Panc1 (cell line): Measurements from ENCODE around the gene PCGF1. TPM values are rescaled to one million over a fixed set of nuclear protein-coding genes. Genes with fewer than 3 reads are reported as not detected.
A peak's percentile ranks its signal among the peaks of the same experiment; 100 is the strongest.

Experiments
- ATAC-seq: fragments of 200-7000 bp; cut with Tn5 transposase; 2 replicates; pipeline ENCODE4 v1.9.1; 2020; ENCODE audit warnings: mild to moderate bottlenecking, moderate library complexity
- BruUV-seq: library from RNA; stranded (reverse); fragments of 400-500 nt; replicated peaks from 2 replicates; lab custom pipeline; 2021; lab: Mats Ljungman, UMichigan
- CTCF ChIA-PET: fragments of 300-600 bp; sonication (Branson Sonifier 250); formaldehyde crosslinking; loops from one replicate; lab custom pipeline; 2022; ENCODE audit warnings: antibody characterized with exemption; lab: Charles Lee
- POLR2A ChIA-PET: fragments of 300-600 bp; sonication (Branson Sonifier 250); formaldehyde crosslinking; loops from one replicate; lab custom pipeline; 2022; ENCODE audit warnings: antibody characterized with exemption; lab: Charles Lee
- DNase-seq: peaks from one replicate; pipeline ENCODE4 v3.0.0-alpha.2; 2010; ENCODE audit warnings: low read depth, low spot score
- H3K27ac ChIP-seq: 2 replicates; pipeline ENCODE4 v1.5.1; 2011; ENCODE audit warnings: mild to moderate bottlenecking, low read length, inconsistent platforms
- H3K27me3 ChIP-seq: fragments of 200-500 bp; sonication (Bioruptor generic); 2 replicates; pipeline ENCODE4 v1.6.0; 2014; ENCODE audit warnings: low read length, inconsistent platforms; ENCODE audit not compliant: control insufficient read depth, insufficient read depth
- H3K36me3 ChIP-seq: fragments of 200-500 bp; sonication (Bioruptor generic); 2 replicates; pipeline ENCODE4 v1.5.1; 2014; ENCODE audit warnings: inconsistent platforms, mild to moderate bottlenecking, low read length, moderate library complexity; ENCODE audit not compliant: control insufficient read depth, insufficient read depth
- H3K4me1 ChIP-seq: 2 replicates; pipeline ENCODE4 v1.5.1; 2011; ENCODE audit warnings: inconsistent platforms, mild to moderate bottlenecking, low read length, moderate library complexity; ENCODE audit not compliant: control insufficient read depth, insufficient read depth
- H3K4me3 ChIP-seq, 2 experiments: 2 replicates each; pipeline ENCODE4 v1.5.1; 2011 to 2012; ENCODE audit warnings: low read depth in 2 of 2, low read length in 2 of 2, mild to moderate bottlenecking in 2 of 2, inconsistent platforms in 1 of 2, moderate library complexity in 1 of 2
- H3K9me3 ChIP-seq: fragments of 200-500 bp; sonication (Bioruptor generic); 2 replicates; pipeline ENCODE4 v1.5.1; 2014; ENCODE audit warnings: low read depth, mild to moderate bottlenecking, inconsistent platforms, low read length, moderate library complexity; ENCODE audit not compliant: control insufficient read depth, insufficient read depth
- POLR2AphosphoS5 ChIP-seq: IDR thresholded peaks from 2 replicates; pipeline ENCODE4 v1.6.1; 2012; ENCODE audit warnings: mild to moderate bottlenecking, low read depth, low read length, moderate library complexity
- SIN3A ChIP-seq: IDR thresholded peaks from 2 replicates; pipeline ENCODE4 v1.6.1; 2012; ENCODE audit warnings: low read depth, mild to moderate bottlenecking, low read length, moderate library complexity, borderline replicate concordance; ENCODE audit not compliant: insufficient read depth
- TCF7L2 ChIP-seq: IDR thresholded peaks from 2 replicates; pipeline ENCODE4 v1.6.1; 2011; ENCODE audit warnings: mild to moderate bottlenecking, low read depth, low read length, inconsistent platforms
- in situ Hi-C: cut with HindIII; loops from 2 replicates; pipeline ENCODE4 v1.10.0; 2016; ENCODE audit warnings: low sequenced_read_pairs, low pct_unique_long_range_greater_than_20kb
- intact Hi-C: fragments of 100-400 bp; cut with micrococcal nuclease; formaldehyde crosslinking; loops from one replicate; pipeline ENCODE4 v1.10.0; 2022; ENCODE audit not compliant: unreplicated experiment
- total RNA-seq: library from RNA; stranded (reverse); gene quantifications from one replicate; pipeline ENCODE4 v1.2.1, GENCODE V29; 2021; ENCODE audit not compliant: unreplicated experiment
- TF ChIP-seq, protein P1 (sequence below), 2 experiments: IDR thresholded peaks; 2 replicates each; pipeline ENCODE4 v1.6.1; 2011 to 2012; ENCODE audit warnings: low read depth in 2 of 2, control low read depth in 1 of 2, low read length in 1 of 2, mild to moderate bottlenecking in 1 of 2, moderate library complexity in 1 of 2; ENCODE audit not compliant: insufficient read depth in 1 of 2
- TF ChIP-seq, protein P2 (sequence below): fragments of 450-650 bp; IDR thresholded peaks from 2 replicates; pipeline ENCODE4 v1.5.1; 2017; ENCODE audit warnings: mild to moderate bottlenecking

Gene PCGF1
- total RNA-seq, 1 experiment from 2014 or later: 36.8 TPM

GRCh38 chr2:74544634-74545033 lies 37.1 kb upstream of the PCGF1 start:
- H3K4me3 ChIP-seq: no peak overlapping the region
- no peaks in the 10 kb centered on the region; the same call in 1 of the 2 replicates for H3K27me3 ChIP-seq
- H3K27ac ChIP-seq: no peak overlapping the region
- intact Hi-C loops (no loop called here), in situ Hi-C loops (no loop called here)
- TF ChIP-seq SIN3A: no peak
- TF ChIP-seq, protein P1, sequence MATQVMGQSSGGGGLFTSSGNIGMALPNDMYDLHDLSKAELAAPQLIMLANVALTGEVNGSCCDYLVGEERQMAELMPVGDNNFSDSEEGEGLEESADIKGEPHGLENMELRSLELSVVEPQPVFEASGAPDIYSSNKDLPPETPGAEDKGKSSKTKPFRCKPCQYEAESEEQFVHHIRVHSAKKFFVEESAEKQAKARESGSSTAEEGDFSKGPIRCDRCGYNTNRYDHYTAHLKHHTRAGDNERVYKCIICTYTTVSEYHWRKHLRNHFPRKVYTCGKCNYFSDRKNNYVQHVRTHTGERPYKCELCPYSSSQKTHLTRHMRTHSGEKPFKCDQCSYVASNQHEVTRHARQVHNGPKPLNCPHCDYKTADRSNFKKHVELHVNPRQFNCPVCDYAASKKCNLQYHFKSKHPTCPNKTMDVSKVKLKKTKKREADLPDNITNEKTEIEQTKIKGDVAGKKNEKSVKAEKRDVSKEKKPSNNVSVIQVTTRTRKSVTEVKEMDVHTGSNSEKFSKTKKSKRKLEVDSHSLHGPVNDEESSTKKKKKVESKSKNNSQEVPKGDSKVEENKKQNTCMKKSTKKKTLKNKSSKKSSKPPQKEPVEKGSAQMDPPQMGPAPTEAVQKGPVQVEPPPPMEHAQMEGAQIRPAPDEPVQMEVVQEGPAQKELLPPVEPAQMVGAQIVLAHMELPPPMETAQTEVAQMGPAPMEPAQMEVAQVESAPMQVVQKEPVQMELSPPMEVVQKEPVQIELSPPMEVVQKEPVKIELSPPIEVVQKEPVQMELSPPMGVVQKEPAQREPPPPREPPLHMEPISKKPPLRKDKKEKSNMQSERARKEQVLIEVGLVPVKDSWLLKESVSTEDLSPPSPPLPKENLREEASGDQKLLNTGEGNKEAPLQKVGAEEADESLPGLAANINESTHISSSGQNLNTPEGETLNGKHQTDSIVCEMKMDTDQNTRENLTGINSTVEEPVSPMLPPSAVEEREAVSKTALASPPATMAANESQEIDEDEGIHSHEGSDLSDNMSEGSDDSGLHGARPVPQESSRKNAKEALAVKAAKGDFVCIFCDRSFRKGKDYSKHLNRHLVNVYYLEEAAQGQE (IDR thresholded peaks at IDR 0.05; ENCODE audit: insufficient read depth in 1 of 2, low read depth in 2 of 2, low read length in 1 of 2): no peak
- TF ChIP-seq POLR2AphosphoS5: no peak
- TF ChIP-seq TCF7L2: no peak
- TF ChIP-seq, protein P2, sequence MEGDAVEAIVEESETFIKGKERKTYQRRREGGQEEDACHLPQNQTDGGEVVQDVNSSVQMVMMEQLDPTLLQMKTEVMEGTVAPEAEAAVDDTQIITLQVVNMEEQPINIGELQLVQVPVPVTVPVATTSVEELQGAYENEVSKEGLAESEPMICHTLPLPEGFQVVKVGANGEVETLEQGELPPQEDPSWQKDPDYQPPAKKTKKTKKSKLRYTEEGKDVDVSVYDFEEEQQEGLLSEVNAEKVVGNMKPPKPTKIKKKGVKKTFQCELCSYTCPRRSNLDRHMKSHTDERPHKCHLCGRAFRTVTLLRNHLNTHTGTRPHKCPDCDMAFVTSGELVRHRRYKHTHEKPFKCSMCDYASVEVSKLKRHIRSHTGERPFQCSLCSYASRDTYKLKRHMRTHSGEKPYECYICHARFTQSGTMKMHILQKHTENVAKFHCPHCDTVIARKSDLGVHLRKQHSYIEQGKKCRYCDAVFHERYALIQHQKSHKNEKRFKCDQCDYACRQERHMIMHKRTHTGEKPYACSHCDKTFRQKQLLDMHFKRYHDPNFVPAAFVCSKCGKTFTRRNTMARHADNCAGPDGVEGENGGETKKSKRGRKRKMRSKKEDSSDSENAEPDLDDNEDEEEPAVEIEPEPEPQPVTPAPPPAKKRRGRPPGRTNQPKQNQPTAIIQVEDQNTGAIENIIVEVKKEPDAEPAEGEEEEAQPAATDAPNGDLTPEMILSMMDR: peak; percentile 67
- ATAC-seq: no peak
- peaks cover 10% of the 10 kb centered on the region for H3K4me1 ChIP-seq
- no peak for DNase-seq
- POLR2A ChIA-PET: no interaction called here
- no peaks in the 10 kb centered on the region for H3K36me3 ChIP-seq
- CTCF ChIA-PET: no interaction called here
- H3K9me3 ChIP-seq: no peaks in the 10 kb centered on the region
- no TSS peak for BruUV-seq

- in situ Hi-C loops (no loop called here), intact Hi-C loops (no loop called here)
- POLR2A ChIA-PET: no interaction called here
- Histone ChIP-seq H3K9me3 (no peaks in the 10 kb centered on the region), H3K27ac (no peak overlapping the region), H3K27me3 (no peaks in the 10 kb centered on the region; the same call in 1 of the 2 replicates), H3K36me3 (no peaks in the 10 kb centered on the region), H3K4me1 (0 out of 2 replicates have a peak, but pooled peaks cover under 1% of the 10 kb centered on the region), H3K4me3 (no peak overlapping the region)
- CTCF ChIA-PET: interaction anchor here (0.7 kb wide), 1 partner anchor 794 kb away, joined by 6 read pairs; no protein-coding TSS in a partner anchor
- TF ChIP-seq, protein P2: no peak
- TF ChIP-seq TCF7L2: no peak
- TF ChIP-seq SIN3A: no peak
- TF ChIP-seq, protein P1 (IDR thresholded peaks at IDR 0.05; ENCODE audit: insufficient read depth in 1 of 2, low read depth in 2 of 2, low read length in 1 of 2): no peak
- TF ChIP-seq POLR2AphosphoS5: no peak
- no peak for DNase-seq
- ATAC-seq: no peak
- BruUV-seq: no TSS peak
These were observed 35.5 kb upstream of the PCGF1 start for GRCh38 chr2:74542978-74543377.
